Neuronal stem cell (in vitro differentiated cells): ENCODE data around the gene ATG4B.
A peak's percentile ranks its signal among the peaks of the same experiment; 100 is the strongest.

ENCODE experiments used
- DNase-seq: peaks from one replicate; pipeline ENCODE4 v3.0.0-alpha.2; 2013; ENCODE audit warnings: low spot score
- H2AFZ ChIP-seq: one replicate; pipeline ENCODE4 v1.6.1; 2013; ENCODE audit warnings: mild to moderate bottlenecking, low read length, inconsistent platforms
- H2AK5ac ChIP-seq: 2 replicates; pipeline ENCODE4 v1.6.1; 2013; ENCODE audit warnings: low read depth, mild to moderate bottlenecking, inconsistent platforms, low read length, moderate library complexity, mixed read lengths
- H2BK120ac ChIP-seq: 2 replicates; pipeline ENCODE4 v1.6.1; 2013; ENCODE audit warnings: low read depth, mild to moderate bottlenecking, inconsistent platforms, low read length, moderate library complexity, mixed read lengths
- H2BK12ac ChIP-seq: one replicate; pipeline ENCODE4 v1.6.1; 2013; ENCODE audit warnings: low read length, inconsistent platforms
- H2BK15ac ChIP-seq: 2 replicates; pipeline ENCODE4 v1.6.1; 2013; ENCODE audit warnings: mild to moderate bottlenecking, low read length, inconsistent platforms, mixed read lengths
- H2BK5ac ChIP-seq: one replicate; pipeline ENCODE4 v1.6.1; 2013; ENCODE audit warnings: inconsistent platforms, mild to moderate bottlenecking, low read length, moderate library complexity
- H3K14ac ChIP-seq: one replicate; pipeline ENCODE4 v1.6.1; 2013; ENCODE audit warnings: low read length, inconsistent platforms
- H3K18ac ChIP-seq: 2 replicates; pipeline ENCODE4 v1.6.1; 2013; ENCODE audit warnings: low read length, inconsistent platforms
- H3K23ac ChIP-seq: 2 replicates; pipeline ENCODE4 v1.6.1; 2013; ENCODE audit warnings: low read depth, mild to moderate bottlenecking, mixed read lengths, low read length, inconsistent platforms; ENCODE audit not compliant: poor library complexity
- H3K27ac ChIP-seq: replicated peaks from 3 replicates; pipeline ENCODE4 v1.5.1; 2013; ENCODE audit warnings: low read length, inconsistent platforms
- H3K27me3 ChIP-seq, 3 experiments: 2 replicates each; pipeline ENCODE4 v1.6.1; 2013; ENCODE audit warnings: low read length in 3 of 3, mild to moderate bottlenecking in 2 of 3, inconsistent platforms in 1 of 3, low read depth in 1 of 3, mixed read lengths in 1 of 3, moderate library complexity in 1 of 3; ENCODE audit not compliant: control insufficient read depth in 3 of 3, insufficient read depth in 3 of 3
- H3K36me3 ChIP-seq, 2 donors: replicated peaks in 1 of 2; 2 replicates each; pipeline ENCODE4 v1.6.1; 2013; ENCODE audit warnings: low read length in 2 of 2; ENCODE audit not compliant: control insufficient read depth in 2 of 2, insufficient read depth in 2 of 2
- H3K4ac ChIP-seq: 2 replicates; pipeline ENCODE4 v1.6.1; 2013; ENCODE audit warnings: inconsistent platforms, mild to moderate bottlenecking, low read length, moderate library complexity
- H3K4me1 ChIP-seq, 2 donors: 1 replicate in 1 of 2; 2 replicates in 1 of 2; pipeline ENCODE4 v1.6.1; 2013; ENCODE audit warnings: low read length in 2 of 2, low read depth in 1 of 2; ENCODE audit not compliant: control insufficient read depth in 2 of 2, insufficient read depth in 1 of 2
- H3K4me2 ChIP-seq: one replicate; pipeline ENCODE4 v1.6.1; 2013; ENCODE audit warnings: mild to moderate bottlenecking, low read length, inconsistent platforms; ENCODE audit not compliant: insufficient read depth, poor library complexity, severe bottlenecking
- H3K4me3 ChIP-seq, 2 donors: 2 replicates each; pipeline ENCODE4 v1.5.1; 2013; ENCODE audit warnings: low read length in 2 of 2, mild to moderate bottlenecking in 2 of 2, inconsistent platforms in 1 of 2, moderate library complexity in 1 of 2
- H3K79me1 ChIP-seq: one replicate; pipeline ENCODE4 v1.6.1; 2013; ENCODE audit warnings: low read depth, mild to moderate bottlenecking, inconsistent platforms, low read length, moderate library complexity
- H3K9ac ChIP-seq: one replicate; pipeline ENCODE4 v1.6.1; 2013; ENCODE audit warnings: mild to moderate bottlenecking, low read depth, low read length, inconsistent platforms; ENCODE audit not compliant: poor library complexity
- H3K9me3 ChIP-seq, 2 donors: replicated peaks in 1 of 2; 2 replicates each; pipeline versions ENCODE3 to v1.6.1; 2013; ENCODE audit warnings: low read length in 2 of 2, mild to moderate bottlenecking in 2 of 2, inconsistent platforms in 1 of 2, low read depth in 1 of 2, mixed read lengths in 1 of 2, moderate library complexity in 1 of 2; ENCODE audit not compliant: control insufficient read depth in 2 of 2, insufficient read depth in 1 of 2
- H4K8ac ChIP-seq: one replicate; pipeline ENCODE4 v1.6.1; 2013; ENCODE audit warnings: low read depth, mild to moderate bottlenecking, inconsistent platforms, low read length, moderate library complexity
- H4K91ac ChIP-seq: one replicate; pipeline ENCODE4 v1.6.1; 2013; ENCODE audit warnings: low read length, low read depth, mild to moderate bottlenecking, inconsistent platforms; ENCODE audit not compliant: poor library complexity
- WGBS, 2 donors: extraction: QIAGEN DNeasy Blood & Tissue Kit; methylation state at CpG; one replicate each; pipeline ENCODE4 v1.1.7; 2013; ENCODE audit warnings: missing lambda C conversion rate in 2 of 2, mixed read lengths in 1 of 2; ENCODE audit not compliant: insufficient read length in 2 of 2, insufficient replicate concordance in 1 of 2; ENCODE audit errors: extremely low coverage in 2 of 2; 5-methylcytosine and 5-hydroxymethylcytosine counted together

ATG4B gene

GRCh38 chr2:241678784-241679540, 41.5 kb downstream of the ATG4B start:
- H4K8ac ChIP-seq = no peak overlapping the region
- no peak overlapping the region for H4K91ac ChIP-seq
- H3K36me3 ChIP-seq = peaks cover 56 to 100% of the 10 kb centered on the region in 2 donors
- H3K23ac ChIP-seq = no peak overlapping the region
- no peak for DNase-seq
- no CpG with 5 or more reads among the region's 22 CpGs for whole genome bisulfite sequencing, 2 donors
- H3K27me3 ChIP-seq = no peaks in the 10 kb centered on the region
- no peak overlapping the region for H3K27ac ChIP-seq
- H2AFZ ChIP-seq = no peak overlapping the region
- no peaks in the 10 kb centered on the region for H3K9me3 ChIP-seq
- no peak overlapping the region for H3K4me3 ChIP-seq
- no peak overlapping the region for H3K4me2 ChIP-seq
- no peak overlapping the region for H2BK15ac ChIP-seq
- no peak overlapping the region for H2BK120ac ChIP-seq
- H2BK5ac ChIP-seq = no peak overlapping the region
- no peak overlapping the region for H2AK5ac ChIP-seq
- no peak overlapping the region for H3K14ac ChIP-seq
- H2BK12ac ChIP-seq = no peak overlapping the region
- peaks cover 5% of the 10 kb centered on the region for H3K79me1 ChIP-seq
- no peak overlapping the region for H3K18ac ChIP-seq
- H3K4me1 ChIP-seq = no peaks in the 10 kb centered on the region
- no peak overlapping the region for H3K4ac ChIP-seq
- H3K9ac ChIP-seq = peak overlapping the region; percentile 53

GRCh38 chr2:241680044-241680443, 42.6 kb downstream of the ATG4B start:
- Histone ChIP-seq H3K9me3 (no peaks in the 10 kb centered on the region), H2AK5ac (no peak overlapping the region), H3K4ac (no peak overlapping the region), H3K23ac (no peak overlapping the region), H2BK15ac (no peak overlapping the region), H2BK12ac (no peak overlapping the region), H3K27me3 (no peaks in the 10 kb centered on the region), H3K36me3 (peaks cover 54 to 100% of the 10 kb centered on the region in 2 donors), H2BK120ac (no peak overlapping the region), H3K4me1 (no peaks in the 10 kb centered on the region), H2BK5ac (no peak overlapping the region), H3K4me2 (no peak overlapping the region), H3K27ac (no peak overlapping the region), H3K9ac (no peak overlapping the region), H3K79me1 (peaks cover 5% of the 10 kb centered on the region), H4K91ac (no peak overlapping the region), H4K8ac (no peak overlapping the region), H3K18ac (no peak overlapping the region), H3K4me3 (no peak overlapping the region), H3K14ac (no peak overlapping the region), H2AFZ (no peak overlapping the region)
- no CpG with 5 or more reads among the region's 12 CpGs for WGBS, 2 donors
- DNase-seq = no peak

- Histone ChIP-seq H2BK5ac (no peak overlapping the region), H3K9ac (no peak overlapping the region), H3K4ac (no peak overlapping the region), H3K27ac (no peak overlapping the region), H2AK5ac (no peak overlapping the region), H3K4me3 (peak overlapping the region in 1 of 2 donors; percentile 51), H4K8ac (no peak overlapping the region), H3K79me1 (peaks cover 5% of the 10 kb centered on the region), H2BK12ac (no peak overlapping the region), H3K36me3 (peaks cover 55 to 98% of the 10 kb centered on the region in 2 donors), H2BK15ac (no peak overlapping the region), H2AFZ (no peak overlapping the region), H3K4me1 (peaks cover 0 to 5% of the 10 kb centered on the region in 2 donors), H3K23ac (no peak overlapping the region), H4K91ac (no peak overlapping the region), H3K27me3 (no peaks in the 10 kb centered on the region), H3K9me3 (no peaks in the 10 kb centered on the region), H2BK120ac (no peak overlapping the region), H3K14ac (no peak overlapping the region), H3K18ac (no peak overlapping the region), H3K4me2 (no peak overlapping the region)
- no peak for DNase-seq
- no CpG with 5 or more reads among the region's 14 CpGs for WGBS, 2 donors
Measured at GRCh38 chr2:241680827-241681599, 43.5 kb downstream of the ATG4B start.

GRCh38 chr2:241686324-241686649, 48.8 kb downstream of the ATG4B start:
- Histone ChIP-seq H3K18ac (peak overlapping the region; percentile 99), H3K36me3 (peaks cover 28 to 64% of the 10 kb centered on the region in 2 donors), H3K4ac (no peak overlapping the region), H4K91ac (no peak overlapping the region), H3K4me2 (peak overlapping the region; percentile 90), H3K27ac (peak overlapping the region; percentile 66), H2BK5ac (no peak overlapping the region), H3K79me1 (peaks cover 5% of the 10 kb centered on the region), H2BK12ac (no peak overlapping the region), H4K8ac (no peak overlapping the region), H3K27me3 (no peaks in the 10 kb centered on the region), H2BK120ac (no peak overlapping the region), H3K4me3 (peak overlapping the region; percentile 100), H2AFZ (peak overlapping the region; percentile 96), H3K14ac (no peak overlapping the region), H3K9ac (peak overlapping the region; percentile 94), H2AK5ac (no peak overlapping the region), H2BK15ac (no peak overlapping the region), H3K4me1 (peaks cover 3 to 13% of the 10 kb centered on the region in 2 donors), H3K9me3 (no peaks in the 10 kb centered on the region), H3K23ac (no peak overlapping the region)
- no peak for DNase-seq
- no CpG with 5 or more reads among the region's 37 CpGs for WGBS, 2 donors
